CD4-positive, alpha-beta T cell treated with Interleukin-4 for 1 hour (primary cell): ENCODE data around the gene LUC7L3.
A peak's percentile ranks its signal among the peaks of the same experiment; 100 is the strongest.
"Not testable (repeated sequence)": the region's sequence is repeated elsewhere in the genome, so short reads cannot be mapped to it uniquely, and the experiment has no call there.

Source experiments
- DNase-seq, 2 donors: peaks; one replicate each; pipeline ENCODE4 v3.0.0-alpha.2; 2020 to 2022

The LUC7L3 gene

GRCh38 chr17:50790618-50791017 lies 71.2 kb downstream of the LUC7L3 start:
- DNase-seq = peak in 1 of 2 donors; percentile 12

- no peak for DNase-seq
Measured at GRCh38 chr17:50792132-50792531, 72.7 kb downstream of the LUC7L3 start.

- DNase-seq = no peak
Measured at GRCh38 chr17:50793007-50793406, 73.6 kb downstream of the LUC7L3 start.

GRCh38 chr17:50794361-50794760 lies 75.0 kb downstream of the LUC7L3 start:
- no peak for DNase-seq

GRCh38 chr17:50797135-50797810 lies 77.9 kb downstream of the LUC7L3 start:
- DNase-seq = no peak

GRCh38 chr17:50798424-50799288 lies 79.3 kb downstream of the LUC7L3 start:
- no peak for DNase-seq

GRCh38 chr17:50799582-50799981 lies 80.2 kb downstream of the LUC7L3 start:
- no peak for DNase-seq

- DNase-seq = no peak
Measured at GRCh38 chr17:50800196-50800700, 80.8 kb downstream of the LUC7L3 start.

GRCh38 chr17:50802609-50803571 lies 83.5 kb downstream of the LUC7L3 start:
- DNase-seq = no peak

- DNase-seq = no peak
Measured at GRCh38 chr17:50803676-50804075, 84.3 kb downstream of the LUC7L3 start.

- DNase-seq = not testable (repeated sequence)
Measured at GRCh38 chr17:50804749-50805475, 85.5 kb downstream of the LUC7L3 start.

GRCh38 chr17:50805486-50805885 lies 86.1 kb downstream of the LUC7L3 start:
- no peak for DNase-seq
